HG03521 (cell line): Measurements from ENCODE around the gene GTF3C1.

Experiments
- ATAC-seq: cut with Tn5 transposase; IDR thresholded peaks from one replicate; pipeline ENCODE4 v1.9.1; 2021; ENCODE audit warnings: mild to moderate bottlenecking, moderate library complexity; ENCODE audit not compliant: unreplicated experiment

The GTF3C1 gene

GRCh38 chr16:27522173-27522707, 27.5 kb downstream of the GTF3C1 start:
- no peak for ATAC-seq

- no peak for ATAC-seq
Observed at GRCh38 chr16:27520982-27521673, 28.6 kb downstream of the GTF3C1 start.

- ATAC-seq, result no peak
Observed at GRCh38 chr16:27518226-27518625, 31.5 kb downstream of the GTF3C1 start.

GRCh38 chr16:27517664-27518063, 32.0 kb downstream of the GTF3C1 start:
- ATAC-seq, result no peak

GRCh38 chr16:27516365-27516764, 33.3 kb downstream of the GTF3C1 start:
- no peak for ATAC-seq

GRCh38 chr16:27515874-27516353, 33.8 kb downstream of the GTF3C1 start:
- ATAC-seq, result no peak

GRCh38 chr16:27514806-27515205, 34.9 kb downstream of the GTF3C1 start:
- no peak for ATAC-seq

GRCh38 chr16:27511657-27512448, 37.9 kb downstream of the GTF3C1 start:
- no peak for ATAC-seq

- ATAC-seq, result no peak
Observed at GRCh38 chr16:27508476-27508875, 41.2 kb downstream of the GTF3C1 start.

GRCh38 chr16:27506771-27507170, 42.9 kb downstream of the GTF3C1 start:
- ATAC-seq, result no peak

GRCh38 chr16:27505297-27506236, 44.1 kb downstream of the GTF3C1 start:
- no peak for ATAC-seq

GRCh38 chr16:27503662-27504061, 46.1 kb downstream of the GTF3C1 start:
- no peak for ATAC-seq

- no peak for ATAC-seq
Observed at GRCh38 chr16:27500801-27501200, 48.9 kb downstream of the GTF3C1 start.

- no peak for ATAC-seq
Observed at GRCh38 chr16:27499659-27500055, 50.1 kb downstream of the GTF3C1 start.

GRCh38 chr16:27498916-27499658, 50.6 kb downstream of the GTF3C1 start:
- ATAC-seq, result no peak

- ATAC-seq, result no peak
Observed at GRCh38 chr16:27498031-27498825, 51.5 kb downstream of the GTF3C1 start.

- no peak for ATAC-seq
Observed at GRCh38 chr16:27495191-27495590, 54.5 kb downstream of the GTF3C1 start.

- no peak for ATAC-seq
Observed at GRCh38 chr16:27492588-27492979, 57.1 kb downstream of the GTF3C1 start.

- no peak for ATAC-seq
Observed at GRCh38 chr16:27491894-27492587, 57.7 kb downstream of the GTF3C1 start.
